ENCODE data around the gene CISTR. TPM values are rescaled to one million over a fixed set of nuclear protein-coding genes. Genes with fewer than 3 reads are reported as not detected.
A peak's percentile ranks its signal among the peaks of the same experiment; 100 is the strongest.

The CISTR gene
- total RNA-seq, 6 experiments from 2014 or later = not detected

- TF ChIP-seq POLR2A (IDR thresholded peaks at IDR 0.05) (no peak), CTCF (IDR thresholded peaks at IDR 0.05) (no peak)
- no peak overlapping the region for H3K4me3 ChIP-seq
- 53% methylated on average over 6 of the region's 6 CpGs for WGBS (ENCODE audit: insufficient coverage, low coverage, low lambda C conversion rate, missing lambda C conversion rate)
- H3K36me3 ChIP-seq = no peaks in the 10 kb centered on the region
- DNase-seq (no peak), ATAC-seq (no peak)
- H3K27ac ChIP-seq = no peak overlapping the region
- peaks cover 0 to 10% of the 10 kb centered on the region in 2 donors for H3K27me3 ChIP-seq
- H3K9me3 ChIP-seq = no peaks in the 10 kb centered on the region
- H3K4me1 ChIP-seq = peaks cover 0 to 11% (median 0%) of the 10 kb centered on the region in 4 donors
- intact Hi-C loops (cut with DNase I) = loop anchor here in 1 of 2 donors (5.0 kb wide), 1 partner anchor 42 kb away; no protein-coding TSS in a partner anchor
Measured at GRCh38 chr12:53700567-53700966, 51.2 kb downstream of the CISTR start.

- Histone ChIP-seq H3K4me1 (peaks cover 0 to 18% (median 0%) of the 10 kb centered on the region in 4 donors), H3K36me3 (no peaks in the 10 kb centered on the region), H3K4me3 (no peak overlapping the region), H3K27ac (no peak overlapping the region), H3K27me3 (peaks cover 0 to 10% of the 10 kb centered on the region in 2 donors), H3K9me3 (no peaks in the 10 kb centered on the region)
- 49% methylated on average over 5 of the region's 5 CpGs for WGBS (ENCODE audit: insufficient coverage, low coverage, low lambda C conversion rate, missing lambda C conversion rate)
- intact Hi-C loops (cut with DNase I) = loop anchor here in 1 of 2 donors (5.0 kb wide), 1 partner anchor 43 kb away; no protein-coding TSS in a partner anchor
- no peak for TF ChIP-seq POLR2A (IDR thresholded peaks at IDR 0.05)
- TF ChIP-seq CTCF (IDR thresholded peaks at IDR 0.05) = no peak
- ATAC-seq (no peak), DNase-seq (no peak)
Measured at GRCh38 chr12:53699678-53700025, 52.1 kb downstream of the CISTR start.

GRCh38 chr12:53698948-53699677 is 52.7 kb downstream of the CISTR start:
- Histone ChIP-seq H3K27me3 (peaks cover 0 to 10% of the 10 kb centered on the region in 2 donors), H3K4me3 (no peak overlapping the region), H3K9me3 (no peaks in the 10 kb centered on the region), H3K27ac (no peak overlapping the region), H3K36me3 (no peaks in the 10 kb centered on the region), H3K4me1 (peaks cover 0 to 18% (median 0%) of the 10 kb centered on the region in 4 donors)
- no peak for ATAC-seq
- no peak for DNase-seq
- 27% methylated on average over 3 of the region's 3 CpGs for WGBS (ENCODE audit: insufficient coverage, low coverage, low lambda C conversion rate, missing lambda C conversion rate)
- TF ChIP-seq CTCF (IDR thresholded peaks at IDR 0.05) (no peak), POLR2A (IDR thresholded peaks at IDR 0.05) (no peak)
- intact Hi-C loops (cut with DNase I) = no loop called here

- Histone ChIP-seq H3K36me3 (no peaks in the 10 kb centered on the region), H3K4me1 (peaks cover 0 to 18% (median 0%) of the 10 kb centered on the region in 4 donors), H3K27me3 (peaks cover 0 to 15% of the 10 kb centered on the region in 2 donors), H3K27ac (no peak overlapping the region), H3K4me3 (peak overlapping the region; percentile 12 to 31 (median 14)), H3K9me3 (no peaks in the 10 kb centered on the region)
- no peak for DNase-seq
- ATAC-seq = peak in 2 of 4 donors; percentile 7 to 19
- no peak for TF ChIP-seq POLR2A (IDR thresholded peaks at IDR 0.05)
- no peak for TF ChIP-seq CTCF (IDR thresholded peaks at IDR 0.05)
- 13% methylated on average over 23 of the region's 24 CpGs for WGBS (ENCODE audit: insufficient coverage, low coverage, low lambda C conversion rate, missing lambda C conversion rate)
- intact Hi-C loops (cut with DNase I) = no loop called here
Measured at GRCh38 chr12:53696655-53697331, 55.0 kb downstream of the CISTR start.

Other genes with a start within 250 kb of the CISTR start
- not detected for gene NPFF, start 244.5 kb downstream of the CISTR start, total RNA-seq
- gene ATF7, start 125.6 kb downstream of the CISTR start, total RNA-seq = 10 to 100 TPM in 5 of 6 experiments, 1 to 10 TPM in 1; 7.9 to 18.7 (median 12.3) TPM
- gene ATP5MC2, start 75.9 kb downstream of the CISTR start, total RNA-seq = 100 to 1,000 TPM; 122 to 160 (median 135) TPM
- gene CALCOCO1, start 24.5 kb downstream of the CISTR start, total RNA-seq = 10 to 100 TPM; 25.4 to 53.7 (median 34.2) TPM
- gene HOXC13, start 186.9 kb upstream of the CISTR start, total RNA-seq = not detected
- not detected for gene HOXC12, start 202.9 kb upstream of the CISTR start, total RNA-seq
- gene HOXC11, start 221.1 kb upstream of the CISTR start, total RNA-seq = not detected
- gene HOTAIR, start 223.0 kb upstream of the CISTR start, total RNA-seq = not detected
- gene HOXC10, start 233.2 kb upstream of the CISTR start, total RNA-seq = not detected
- gene HOXC9, start 248.2 kb upstream of the CISTR start, total RNA-seq = not detected